HL-60 (cell line): ENCODE data around the gene DNAJC1.

Source experiments
- CTCF ChIP-seq: IDR thresholded peaks from one replicate; pipeline ENCODE4 v1.5.1; 2011; ENCODE audit warnings: low read length, control low read depth, inconsistent platforms; ENCODE audit not compliant: insufficient read depth
- GABPA ChIP-seq: IDR thresholded peaks from 2 replicates; pipeline ENCODE4 v1.6.1; 2012; ENCODE audit warnings: low read depth
- POLR2AphosphoS5 ChIP-seq: IDR thresholded peaks from 2 replicates; pipeline ENCODE4 v1.6.1; 2012; ENCODE audit warnings: low read depth
- REST ChIP-seq: IDR thresholded peaks from 2 replicates; pipeline ENCODE4 v1.6.1; 2012; ENCODE audit warnings: low read depth; ENCODE audit not compliant: insufficient replicate concordance

GRCh38 chr10:21726601-21727225 is 276.8 kb downstream of the DNAJC1 start:
- TF ChIP-seq CTCF (no peak), POLR2AphosphoS5 (no peak), REST (no peak), GABPA (no peak)
